GM18517 (cell line): ENCODE measurements around the gene ASAP2.

ENCODE experiments used
- ATAC-seq: cut with Tn5 transposase; IDR thresholded peaks from one replicate; pipeline ENCODE4 v1.9.1; 2021; ENCODE audit warnings: mild to moderate bottlenecking, moderate library complexity; ENCODE audit not compliant: unreplicated experiment

The ASAP2 gene

DNA sequence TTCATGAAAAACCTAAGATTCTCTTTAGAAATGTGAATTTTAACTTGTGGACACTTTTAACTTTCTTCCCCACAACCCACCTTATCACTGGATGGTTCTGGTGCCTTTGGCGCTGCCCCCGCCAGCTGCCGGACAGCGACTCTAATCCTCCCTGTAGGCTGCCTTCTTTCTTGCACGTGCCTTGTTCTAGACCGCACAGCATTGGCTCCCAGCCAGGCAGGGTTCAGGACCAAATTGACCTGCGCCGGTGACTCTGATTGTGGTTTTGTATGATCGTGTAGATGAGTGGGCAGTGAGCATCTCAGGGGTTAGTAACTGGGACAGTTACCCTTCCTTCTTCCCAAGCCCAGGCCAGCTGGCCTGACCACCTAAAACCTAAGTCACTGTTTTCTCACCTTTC, 106.8 kb downstream of the ASAP2 start:
- no peak for ATAC-seq

DNA sequence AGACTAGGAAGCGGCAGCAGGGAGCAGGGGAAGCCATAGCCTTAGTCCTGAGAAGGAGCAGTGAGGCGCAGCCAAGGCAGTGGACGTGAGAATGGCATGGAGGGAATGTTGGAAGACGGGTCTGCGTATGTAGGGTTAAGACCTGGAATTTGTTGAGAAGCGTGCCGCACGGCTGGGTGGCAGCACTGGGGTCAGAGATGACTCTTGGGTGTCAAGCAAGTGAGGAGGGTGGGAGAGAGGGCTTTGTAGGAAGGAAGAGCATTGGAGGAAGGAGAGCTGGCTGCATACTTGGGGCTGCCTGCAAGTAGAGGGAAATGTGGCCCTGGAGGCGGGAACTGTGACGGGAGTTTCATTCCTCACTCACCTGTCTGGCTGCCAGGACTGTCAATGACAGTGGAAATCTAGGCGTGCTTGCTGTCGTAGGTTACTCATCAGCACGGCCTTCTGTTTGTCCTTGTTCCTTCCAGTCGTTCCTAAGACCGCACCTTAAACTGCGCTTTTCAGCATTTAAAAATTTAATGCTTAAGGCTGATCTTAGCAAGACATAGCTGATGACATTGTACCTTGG, 108.8 kb downstream of the ASAP2 start:
- no peak for ATAC-seq

DNA sequence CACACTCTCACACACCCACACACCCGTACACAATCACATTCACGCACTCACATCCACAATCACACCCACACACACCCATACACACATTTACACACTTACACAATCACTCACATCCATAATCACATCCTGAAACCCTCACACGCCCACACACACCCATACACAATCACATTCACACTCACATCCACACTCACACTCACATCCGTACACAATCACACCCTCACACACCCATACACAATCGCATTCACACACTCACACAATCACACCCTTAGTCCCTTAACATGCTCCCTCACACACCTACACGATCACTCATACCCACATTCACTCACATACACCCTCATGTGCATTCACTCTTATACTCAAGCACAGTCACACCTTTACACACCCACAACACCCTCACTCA, 110.9 kb downstream of the ASAP2 start:
- no peak for ATAC-seq

DNA sequence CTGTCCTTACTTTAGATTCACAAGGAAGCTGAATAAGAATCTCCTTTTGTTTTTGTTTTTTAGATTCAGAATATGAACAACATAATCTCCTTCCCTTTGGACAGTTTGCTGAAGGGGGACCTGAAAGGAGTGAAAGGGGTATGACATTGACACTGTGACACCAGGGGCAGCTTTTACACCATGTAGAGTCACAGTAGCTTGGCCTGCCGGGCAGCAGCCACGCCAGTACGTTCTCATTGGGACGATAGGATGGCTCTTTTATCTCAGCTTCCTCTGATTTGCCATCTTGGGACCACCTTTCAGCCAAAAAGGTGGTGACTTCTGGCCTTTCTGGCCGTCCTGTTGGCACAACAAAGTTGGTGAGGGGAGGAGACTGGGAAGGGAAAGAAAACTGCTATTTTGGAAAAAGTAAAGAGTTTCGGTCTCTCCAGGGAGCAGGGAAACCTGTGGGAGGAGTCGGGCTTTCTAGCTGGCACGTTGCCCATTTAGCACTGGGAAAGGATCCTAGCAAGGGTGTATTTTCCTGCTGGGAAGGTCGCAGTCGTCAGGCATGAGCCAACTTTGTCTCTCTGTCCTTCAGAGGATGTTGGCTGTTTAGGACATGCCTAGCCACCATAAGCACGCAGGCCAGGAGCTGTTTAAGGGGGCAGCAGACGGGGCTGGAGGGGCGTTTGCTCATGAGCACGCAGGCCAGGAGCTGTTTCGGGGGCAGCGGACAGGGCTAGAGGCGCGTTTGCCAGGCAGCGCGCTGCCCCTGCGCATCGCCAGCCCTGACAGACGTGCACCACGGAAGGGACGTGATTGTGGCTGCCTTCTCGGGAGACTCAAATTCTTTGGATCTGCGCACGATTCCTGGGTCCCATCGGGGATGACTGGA, 112.1 kb downstream of the ASAP2 start:
- no peak for ATAC-seq

DNA sequence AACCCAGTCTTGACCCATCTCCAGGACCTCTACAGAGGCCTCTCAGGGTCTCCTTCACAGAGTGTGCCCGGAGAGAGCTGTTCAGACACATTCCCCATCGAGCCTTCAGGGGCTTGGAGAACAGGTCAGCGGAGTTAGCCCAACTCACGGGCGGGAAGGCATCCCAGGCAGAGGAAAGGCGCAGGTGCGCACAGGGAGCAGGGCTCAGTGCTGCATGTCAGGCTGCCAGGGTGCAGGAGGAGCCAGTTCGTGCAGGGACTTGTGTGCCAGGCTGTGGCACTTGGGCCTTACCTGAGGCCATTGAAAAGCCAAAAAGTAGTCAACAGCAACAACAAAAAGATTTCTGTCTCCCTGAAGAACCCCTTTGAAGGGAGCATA, 112.7 kb downstream of the ASAP2 start:
- no peak for ATAC-seq

DNA sequence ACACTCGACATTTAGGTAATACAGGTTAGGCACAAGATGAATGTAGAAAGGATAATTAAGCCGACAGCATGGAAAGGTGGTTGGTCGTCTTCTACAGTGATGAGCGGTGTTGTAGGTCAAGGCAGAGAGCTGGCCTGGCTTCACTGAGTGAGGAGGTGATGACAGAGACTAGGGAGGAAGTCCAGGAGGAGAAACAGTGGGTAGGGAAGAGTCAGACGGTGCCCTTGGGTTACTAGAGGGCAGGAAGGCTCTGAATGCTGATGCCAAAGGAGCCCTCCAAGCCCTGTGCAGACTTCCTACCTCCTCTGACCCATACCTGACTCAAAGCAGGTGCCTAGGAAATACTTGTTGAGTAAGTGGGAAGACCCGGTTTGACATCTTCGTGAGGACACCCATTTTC, 116.0 kb downstream of the ASAP2 start:
- ATAC-seq, result no peak

DNA sequence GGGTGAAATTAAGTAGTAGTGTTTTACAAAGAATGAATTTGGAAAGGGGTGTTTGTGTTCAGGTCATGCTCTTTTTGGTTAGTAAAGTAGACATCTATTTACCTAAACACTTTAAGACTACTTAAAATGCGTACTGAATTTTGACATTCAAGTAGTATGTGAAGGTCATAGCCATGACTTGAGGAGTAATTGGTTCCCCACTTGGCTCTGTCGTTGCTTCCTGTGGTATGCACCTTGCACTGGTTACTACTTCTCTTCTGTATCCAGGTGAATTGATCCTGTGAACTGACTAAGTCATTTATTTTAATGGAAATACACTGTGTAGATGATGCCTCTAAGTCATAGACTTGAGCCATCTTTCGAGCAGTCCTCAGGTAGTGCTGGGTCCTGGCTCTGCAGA, 118.8 kb downstream of the ASAP2 start:
- ATAC-seq, result no peak

DNA sequence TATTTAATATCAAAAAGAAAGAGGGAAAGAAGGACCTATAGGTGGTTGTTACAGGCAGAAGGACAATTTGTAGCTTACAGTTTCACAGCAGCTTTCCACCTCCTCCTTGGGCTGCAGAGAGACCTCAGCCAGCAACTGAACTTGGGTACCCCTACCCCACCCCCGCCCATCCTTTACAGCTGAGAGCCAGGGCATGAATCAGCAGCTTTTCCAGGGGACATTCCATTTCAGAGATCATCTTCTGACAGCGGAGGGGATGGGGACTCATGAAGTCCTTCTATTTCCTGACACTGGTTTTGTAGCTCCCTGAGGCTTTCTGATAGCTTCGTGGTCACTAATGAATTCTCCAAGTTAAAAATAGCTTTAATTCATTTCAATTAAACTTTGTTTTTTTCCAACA, 120.4 kb downstream of the ASAP2 start:
- no peak for ATAC-seq

DNA sequence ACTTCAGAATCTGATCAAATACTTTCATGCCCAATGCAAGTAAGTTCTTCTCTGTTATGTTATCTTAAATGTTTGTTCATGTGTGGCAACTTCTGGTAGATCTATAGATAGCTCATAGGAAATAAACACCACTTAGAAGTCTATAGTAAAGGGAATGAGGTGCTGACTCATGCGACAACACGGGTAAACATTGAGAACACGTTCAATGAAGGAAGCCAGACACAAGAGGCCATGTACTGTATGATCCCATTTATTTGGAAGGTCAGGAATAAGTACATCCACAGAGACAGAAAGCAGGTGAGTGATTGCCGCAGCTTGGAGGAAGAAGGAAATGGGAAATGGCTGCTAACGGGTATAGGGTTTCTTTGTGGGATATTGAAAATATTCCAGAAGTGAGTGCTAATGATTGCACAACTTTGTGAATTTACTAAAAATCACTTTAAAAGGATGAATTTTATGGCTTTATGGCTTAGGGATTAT, 121.3 kb downstream of the ASAP2 start:
- ATAC-seq, result no peak

DNA sequence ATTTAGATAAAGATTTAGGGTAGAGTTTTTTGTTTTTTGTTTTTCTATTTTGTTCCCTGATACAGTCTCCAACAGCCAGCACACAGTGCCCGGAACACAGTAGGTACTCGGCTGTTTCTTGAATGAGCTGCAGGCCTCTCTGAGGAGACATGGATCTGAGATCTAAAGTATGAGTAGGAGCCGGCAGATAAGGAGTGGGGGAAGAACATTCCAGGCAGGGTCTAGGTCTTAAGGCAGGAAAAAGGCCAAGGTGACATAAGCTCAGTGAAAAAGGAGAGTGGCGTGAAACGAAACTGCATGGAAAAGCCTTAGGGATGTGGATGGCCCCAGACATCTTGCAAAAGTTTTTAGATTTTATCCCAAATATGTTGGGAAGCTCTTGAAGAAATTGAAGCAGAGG, 122.3 kb downstream of the ASAP2 start:
- ATAC-seq, result no peak

DNA sequence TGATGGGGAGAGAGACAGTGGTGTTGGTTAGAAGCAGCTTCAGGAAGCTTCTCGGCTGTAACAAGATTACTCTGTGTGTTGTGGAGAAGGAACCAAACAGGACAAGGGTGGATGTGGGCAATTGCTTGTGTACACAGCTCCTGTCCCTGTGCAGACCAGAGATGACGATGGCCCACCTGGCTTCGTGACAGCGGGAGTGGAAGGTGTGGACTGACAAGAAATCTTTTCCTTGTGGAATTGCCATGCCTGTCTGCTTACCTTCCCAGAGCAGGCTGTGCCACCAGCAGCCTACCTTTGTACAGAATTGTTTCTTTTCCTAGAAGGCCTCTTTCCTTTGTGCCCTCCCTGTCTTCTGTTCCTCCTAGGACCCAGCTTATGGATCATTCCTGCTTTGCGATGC, 122.9 kb downstream of the ASAP2 start:
- no peak for ATAC-seq

DNA sequence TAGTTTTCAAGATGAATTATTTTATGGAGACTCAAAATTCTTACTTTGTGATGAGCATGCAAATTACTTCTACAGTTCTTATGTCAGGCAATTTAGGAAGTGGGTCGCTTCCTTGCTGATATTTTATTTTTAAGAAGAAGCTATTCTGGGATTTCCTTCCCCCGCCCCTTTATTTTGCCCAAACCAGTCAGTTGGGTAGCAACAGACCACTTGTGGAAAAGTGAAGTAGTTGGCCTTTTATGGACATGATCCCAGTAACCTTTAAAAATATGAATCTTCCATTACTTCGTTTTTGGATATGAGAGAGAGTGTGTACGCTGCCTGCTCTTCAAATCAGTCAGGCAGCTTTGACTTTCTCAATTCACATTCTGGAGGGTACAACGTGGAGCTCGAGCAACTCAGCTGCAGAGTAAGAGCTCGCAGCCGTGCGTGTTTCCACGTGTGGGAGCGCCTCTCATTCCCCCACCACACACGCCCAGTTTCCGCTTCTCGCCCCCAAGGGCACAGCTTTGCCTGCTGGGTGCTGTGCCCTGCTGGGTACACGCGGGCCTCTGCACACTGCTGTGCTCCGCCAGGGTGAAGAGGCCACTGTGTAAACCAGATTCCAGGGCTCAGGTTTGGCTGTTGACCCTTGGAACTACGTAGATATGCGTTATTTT, 124.1 kb downstream of the ASAP2 start:
- no peak for ATAC-seq

DNA sequence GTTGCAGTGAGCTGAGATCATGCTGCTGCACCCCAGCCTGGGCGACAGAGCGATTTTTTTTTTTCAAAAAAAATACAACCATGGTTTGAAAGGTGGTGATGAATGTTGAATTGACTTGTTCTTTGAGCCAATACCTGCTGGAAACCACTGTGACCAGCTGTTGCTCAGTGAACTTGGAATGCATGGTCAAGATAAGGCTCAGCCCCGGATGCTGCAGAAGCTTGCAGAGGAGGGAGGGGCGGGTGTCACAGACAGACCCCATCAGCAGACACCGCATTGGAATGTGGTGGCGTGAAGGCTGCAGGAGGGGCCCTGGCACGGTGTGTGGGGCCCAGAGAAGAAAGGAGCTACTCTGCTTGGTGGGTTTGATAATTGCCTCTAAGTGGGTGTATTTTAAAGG, 125.1 kb downstream of the ASAP2 start:
- no peak for ATAC-seq

DNA sequence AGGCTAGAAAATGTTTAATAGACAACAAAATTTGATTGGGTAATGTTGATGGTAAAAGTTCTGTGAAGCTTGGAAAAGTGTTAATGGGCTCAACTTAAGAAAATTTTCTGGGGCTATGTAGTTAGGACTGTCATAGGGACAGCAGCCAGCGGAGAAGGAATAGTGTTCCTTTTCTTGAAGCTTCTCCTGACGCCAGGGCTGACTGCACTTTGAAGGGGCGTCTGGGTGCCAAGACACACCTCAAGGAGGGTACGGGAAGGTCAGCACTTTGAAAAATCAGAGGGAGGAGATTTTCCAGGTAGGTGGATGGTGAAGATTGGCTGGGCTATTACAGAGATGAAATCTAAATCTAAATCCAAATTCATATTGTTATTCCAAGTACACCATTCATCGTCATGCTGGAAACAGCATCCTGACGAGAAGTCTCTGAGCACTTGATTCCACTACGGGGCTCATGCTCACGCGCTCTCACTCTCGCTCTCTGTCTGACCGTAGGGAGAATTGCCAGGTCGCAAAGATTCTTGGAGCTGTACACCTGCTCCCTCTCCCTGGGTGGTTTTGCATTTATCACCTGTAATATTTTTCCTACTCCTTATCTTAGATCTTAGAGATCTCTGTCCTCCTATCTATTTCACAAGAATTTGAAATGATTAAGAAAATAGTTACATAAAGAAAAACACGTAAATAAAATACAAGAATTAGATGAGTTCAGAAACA, 125.7 kb downstream of the ASAP2 start:
- ATAC-seq, result no peak

DNA sequence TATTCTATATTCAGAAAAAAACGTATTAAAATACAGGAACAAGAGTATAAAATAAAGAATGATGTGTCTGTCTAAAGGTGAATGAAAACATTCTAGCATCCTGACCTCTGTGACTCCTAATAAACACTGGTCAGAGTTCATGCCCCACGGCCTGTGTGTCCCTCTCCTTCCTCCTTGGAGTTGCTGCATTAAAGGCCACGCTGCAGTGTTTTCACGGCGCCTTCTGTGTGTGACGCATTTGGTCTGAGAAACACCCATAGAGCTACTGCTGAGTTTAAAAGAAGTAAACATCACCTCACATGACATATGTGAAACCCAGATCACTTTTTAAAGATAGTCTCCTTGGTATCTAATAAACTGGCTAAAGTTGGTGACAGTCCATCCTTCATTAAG, 126.2 kb downstream of the ASAP2 start:
- ATAC-seq, result no peak

DNA sequence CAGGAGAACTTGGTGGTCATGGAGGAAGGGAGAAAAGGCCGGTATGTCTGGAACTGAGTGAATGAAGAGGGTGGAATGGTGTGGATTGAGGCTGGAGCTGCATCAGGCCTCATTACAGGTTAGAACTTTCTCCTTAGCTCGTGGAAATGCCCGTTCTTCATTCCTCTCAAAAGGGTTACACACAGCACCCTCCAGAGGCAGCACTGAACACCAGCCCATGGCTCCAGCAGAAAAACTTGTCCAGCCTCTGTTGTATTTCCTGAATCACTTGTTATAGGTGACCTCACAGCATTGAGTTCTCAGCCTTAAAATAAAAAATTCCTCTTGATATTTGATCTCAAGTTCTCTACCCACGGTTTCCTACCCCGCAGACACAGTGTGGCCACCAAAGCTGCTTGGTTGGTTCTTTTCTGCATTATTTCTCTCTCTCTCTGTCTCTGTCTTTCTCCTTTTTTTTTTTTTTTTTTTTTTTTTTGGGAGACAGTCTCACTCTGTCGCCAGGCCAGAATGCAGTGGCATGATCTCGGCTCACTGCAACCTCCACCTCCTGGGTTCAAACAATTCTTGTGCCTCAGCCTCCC, 127.1 kb downstream of the ASAP2 start:
- no peak for ATAC-seq

DNA sequence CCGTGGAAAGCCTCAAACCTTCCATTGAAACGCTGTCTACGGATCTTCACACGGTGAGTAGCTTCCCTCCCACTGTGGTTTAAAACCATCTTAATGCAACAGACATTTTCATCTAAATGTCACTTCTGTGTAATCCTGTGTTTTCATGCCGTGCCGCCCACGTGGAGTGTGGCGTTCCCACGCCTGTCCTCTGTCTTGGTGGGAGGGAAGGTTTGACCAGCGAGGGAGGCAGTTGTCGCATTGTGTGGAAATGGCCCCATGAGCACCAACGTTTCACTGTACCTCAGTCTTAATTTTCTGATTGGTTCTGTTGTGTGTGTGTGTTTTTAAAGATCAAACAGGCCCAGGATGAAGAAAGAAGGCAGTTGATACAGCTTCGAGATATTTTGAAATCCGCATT, 128.1 kb downstream of the ASAP2 start:
- ATAC-seq, result no peak

DNA sequence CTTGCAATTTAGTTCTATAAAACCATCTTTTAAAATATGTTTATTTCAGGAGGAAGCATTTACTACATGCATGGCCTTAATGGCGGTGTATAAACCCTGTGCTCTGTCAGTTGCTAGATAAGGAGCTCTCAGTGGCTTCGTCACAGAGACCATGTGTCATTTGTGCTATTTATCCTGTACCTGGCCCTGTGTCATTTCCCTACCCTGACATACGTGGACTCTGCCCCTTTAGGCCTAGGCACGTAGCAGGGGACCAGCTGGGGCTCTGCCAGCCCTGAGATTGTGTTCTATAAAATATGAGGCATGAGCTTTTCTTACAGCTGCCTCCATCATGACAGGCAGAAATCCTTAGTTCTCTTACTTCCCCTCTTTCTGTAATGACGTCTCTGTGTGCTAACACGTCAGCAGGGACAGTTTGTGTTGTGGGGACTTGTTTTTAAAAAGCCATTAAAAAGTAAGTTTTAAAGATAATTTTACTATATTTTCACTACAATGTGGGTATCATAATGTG, 128.8 kb downstream of the ASAP2 start:
- ATAC-seq, result no peak

DNA sequence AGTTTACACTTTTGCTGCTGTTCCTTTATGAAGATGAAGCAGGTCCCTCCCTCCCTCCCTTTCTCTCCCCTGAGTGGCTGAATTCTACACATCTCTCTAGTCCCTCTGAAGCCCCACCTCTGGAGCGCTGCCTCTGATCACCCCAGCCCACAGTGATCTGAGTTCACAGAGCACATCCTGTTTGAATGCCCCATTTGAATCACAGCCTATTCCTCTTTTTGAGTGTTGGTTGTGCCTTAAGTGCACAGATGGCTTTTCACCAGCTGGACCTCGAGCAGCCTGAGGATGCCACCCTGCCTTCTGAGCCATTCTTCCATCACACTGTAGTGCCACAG, 129.6 kb downstream of the ASAP2 start:
- no peak for ATAC-seq

DNA sequence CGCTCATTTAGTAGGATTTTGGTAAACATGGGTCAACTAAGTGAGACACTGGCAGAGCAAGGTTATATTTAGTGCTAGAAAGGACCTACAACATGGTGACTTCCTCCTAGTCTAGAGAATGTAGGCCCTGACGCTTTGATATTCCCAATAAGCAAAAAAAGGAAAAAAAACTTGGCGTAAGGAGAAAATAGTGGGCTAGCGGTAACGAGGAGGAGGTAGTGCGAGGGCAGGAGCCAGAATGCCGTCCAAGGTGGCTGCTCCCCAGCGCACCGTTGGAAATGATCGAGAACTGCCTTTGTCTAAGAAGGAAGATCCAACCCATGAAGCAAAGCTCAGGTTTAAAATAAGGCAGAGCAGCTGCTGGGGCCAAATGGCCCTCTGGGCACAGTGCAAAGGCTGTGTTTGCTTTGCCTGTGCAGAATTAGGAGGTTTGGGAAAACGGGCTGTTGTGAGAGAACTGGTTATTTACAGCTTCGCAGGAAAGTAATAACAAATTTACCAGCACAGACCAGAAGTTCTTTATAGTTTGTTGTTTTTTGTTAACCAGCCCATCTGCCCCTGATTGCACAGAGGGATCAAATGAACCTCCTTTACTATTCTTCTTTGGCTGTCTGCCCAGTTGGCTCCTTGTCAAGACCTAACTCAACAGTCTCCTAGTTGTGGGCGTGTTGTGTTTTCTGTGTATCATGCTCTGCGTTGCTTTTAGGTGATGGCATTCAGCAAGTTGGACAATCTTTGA, 130.1 kb downstream of the ASAP2 start:
- ATAC-seq, result no peak
